ENCODE measurements around the gene OR13D1.

OR13D1 gene

GRCh38 chr9:104711604-104712003 is 17.3 kb downstream of the OR13D1 start:
- TF ChIP-seq FOXA1 (IDR thresholded peaks at IDR 0.05) (no peak), CTBP1 (IDR thresholded peaks at IDR 0.05; ENCODE audit: borderline replicate concordance) (no peak), FOXM1 (IDR thresholded peaks at IDR 0.05; ENCODE audit: borderline replicate concordance) (no peak), ZNF384 (IDR thresholded peaks at IDR 0.05) (no peak), BHLHE40 (IDR thresholded peaks at IDR 0.05; ENCODE audit: borderline replicate concordance) (no peak), SP1 (IDR thresholded peaks at IDR 0.05) (no peak), ARNT (IDR thresholded peaks at IDR 0.05) (no peak), ELF4 (IDR thresholded peaks at IDR 0.05) (no peak), PKNOX1 (IDR thresholded peaks at IDR 0.05) (no peak), HDGF (IDR thresholded peaks at IDR 0.05; ENCODE audit: borderline replicate concordance) (no peak), L3MBTL2 (conservative IDR thresholded peaks at IDR 0.05) (no peak), TARDBP (IDR thresholded peaks at IDR 0.05) (no peak), LEF1 (IDR thresholded peaks at IDR 0.05; ENCODE audit: borderline replicate concordance) (no peak), NFRKB (IDR thresholded peaks at IDR 0.05) (no peak), FOXK2 (IDR thresholded peaks at IDR 0.05) (no peak), SUZ12 (IDR thresholded peaks at IDR 0.05) (no peak)
- CTCF ChIA-PET: no interaction called here

GRCh38 chr9:104725014-104725413 is 30.7 kb downstream of the OR13D1 start:
- POLR2A ChIA-PET: no interaction called here
- TF ChIP-seq LEF1 (IDR thresholded peaks at IDR 0.05; ENCODE audit: borderline replicate concordance) (no peak), ZNF384 (IDR thresholded peaks at IDR 0.05) (no peak), FOXA1 (IDR thresholded peaks at IDR 0.05) (no peak), ELF4 (IDR thresholded peaks at IDR 0.05) (no peak), L3MBTL2 (conservative IDR thresholded peaks at IDR 0.05) (no peak), BHLHE40 (IDR thresholded peaks at IDR 0.05; ENCODE audit: borderline replicate concordance) (no peak), NFRKB (IDR thresholded peaks at IDR 0.05) (no peak), FOXK2 (IDR thresholded peaks at IDR 0.05) (no peak), SUZ12 (IDR thresholded peaks at IDR 0.05) (no peak), CTBP1 (IDR thresholded peaks at IDR 0.05; ENCODE audit: borderline replicate concordance) (no peak)
- no peak for DNase-seq (ENCODE audit: extremely low spot score)
- CTCF ChIA-PET: no interaction called here

More at GRCh38 chr9:104711604-104712003, 17.3 kb downstream of the OR13D1 start:
- POLR2A ChIA-PET: no interaction called here
- DNase-seq (ENCODE audit: extremely low spot score): no peak

GRCh38 chr9:104738452-104738851 is 44.1 kb downstream of the OR13D1 start:
- TF ChIP-seq CTBP1 (IDR thresholded peaks at IDR 0.05; ENCODE audit: borderline replicate concordance): no peak
- TF ChIP-seq L3MBTL2 (conservative IDR thresholded peaks at IDR 0.05): no peak
- no peak for TF ChIP-seq ELF4 (IDR thresholded peaks at IDR 0.05)
- no peak for TF ChIP-seq PKNOX1 (IDR thresholded peaks at IDR 0.05)
- TF ChIP-seq TARDBP (IDR thresholded peaks at IDR 0.05): no peak
- no peak for TF ChIP-seq BHLHE40 (IDR thresholded peaks at IDR 0.05; ENCODE audit: borderline replicate concordance)
- no peak for TF ChIP-seq SP1 (IDR thresholded peaks at IDR 0.05)
- TF ChIP-seq ZNF384 (IDR thresholded peaks at IDR 0.05): no peak
- TF ChIP-seq ARNT (IDR thresholded peaks at IDR 0.05): no peak
- no peak for TF ChIP-seq FOXM1 (IDR thresholded peaks at IDR 0.05; ENCODE audit: borderline replicate concordance)
- ChIA-PET POLR2A (no interaction called here), CTCF (no interaction called here)
- DNase-seq (ENCODE audit: extremely low spot score): no peak

GRCh38 chr9:104740621-104741020 is 46.3 kb downstream of the OR13D1 start:
- CTCF ChIA-PET: no interaction called here
- POLR2A ChIA-PET: no interaction called here
- no peak for TF ChIP-seq SUZ12 (IDR thresholded peaks at IDR 0.05)
- no peak for TF ChIP-seq ELF4 (IDR thresholded peaks at IDR 0.05)
- no peak for TF ChIP-seq ARNT (IDR thresholded peaks at IDR 0.05)
- no peak for TF ChIP-seq LEF1 (IDR thresholded peaks at IDR 0.05; ENCODE audit: borderline replicate concordance)
- no peak for TF ChIP-seq FOXA1 (IDR thresholded peaks at IDR 0.05)
- no peak for TF ChIP-seq HDGF (IDR thresholded peaks at IDR 0.05; ENCODE audit: borderline replicate concordance)
- TF ChIP-seq BHLHE40 (IDR thresholded peaks at IDR 0.05; ENCODE audit: borderline replicate concordance): no peak
- TF ChIP-seq PKNOX1 (IDR thresholded peaks at IDR 0.05): no peak
- no peak for TF ChIP-seq SP1 (IDR thresholded peaks at IDR 0.05)
- no peak for TF ChIP-seq TARDBP (IDR thresholded peaks at IDR 0.05)
- no peak for TF ChIP-seq L3MBTL2 (conservative IDR thresholded peaks at IDR 0.05)
- TF ChIP-seq NFRKB (IDR thresholded peaks at IDR 0.05): no peak
- TF ChIP-seq ZNF384 (IDR thresholded peaks at IDR 0.05): no peak
- no peak for TF ChIP-seq FOXM1 (IDR thresholded peaks at IDR 0.05; ENCODE audit: borderline replicate concordance)
- no peak for TF ChIP-seq CTBP1 (IDR thresholded peaks at IDR 0.05; ENCODE audit: borderline replicate concordance)
- no peak for TF ChIP-seq FOXK2 (IDR thresholded peaks at IDR 0.05)
- DNase-seq (ENCODE audit: extremely low spot score): no peak

- DNase-seq (ENCODE audit: extremely low spot score): peak; percentile 45
- TF ChIP-seq ARNT (IDR thresholded peaks at IDR 0.05) (no peak), FOXK2 (IDR thresholded peaks at IDR 0.05) (no peak), NFRKB (IDR thresholded peaks at IDR 0.05) (no peak), SP1 (IDR thresholded peaks at IDR 0.05) (no peak), FOXM1 (IDR thresholded peaks at IDR 0.05; ENCODE audit: borderline replicate concordance) (no peak), ELF4 (IDR thresholded peaks at IDR 0.05) (no peak), FOXA1 (IDR thresholded peaks at IDR 0.05) (no peak)
- POLR2A ChIA-PET: no interaction called here
- CTCF ChIA-PET: no interaction called here
Observed at GRCh38 chr9:104743376-104743985, 49.2 kb downstream of the OR13D1 start.

All from HEK293T (cell line).